T-helper 1 cell treated with Interleukin-12 subunit alpha and Interleukin-12 subunit beta and Interleukin-4 antibody, amounts not matched to agents 30 μg/mL and 1 μg/mL, for 36 hours (primary cell): ENCODE measurements around the gene DUSP3.
A peak's percentile ranks its signal among the peaks of the same experiment; 100 is the strongest.

Source experiments
- H3K27ac Mint-ChIP-seq: one replicate; pipeline ENCODE4 v1.8.0; 2021; ENCODE audit warnings: mild to moderate bottlenecking, mixed read lengths
- H3K27me3 Mint-ChIP-seq: one replicate; pipeline ENCODE4 v1.8.0; 2021; ENCODE audit warnings: low read depth, mixed read lengths
- H3K36me3 Mint-ChIP-seq: one replicate; pipeline ENCODE4 v1.8.0; 2021; ENCODE audit warnings: low read depth, mixed read lengths
- H3K4me1 Mint-ChIP-seq: one replicate; pipeline ENCODE4 v1.8.0; 2021; ENCODE audit warnings: low read depth, mixed read lengths
- H3K4me3 Mint-ChIP-seq: one replicate; pipeline ENCODE4 v1.8.0; 2021; ENCODE audit warnings: mild to moderate bottlenecking, moderate library complexity, mixed read lengths
- H3K9me3 Mint-ChIP-seq: one replicate; pipeline ENCODE4 v1.8.0; 2021; ENCODE audit warnings: mixed read lengths

Gene DUSP3

DNA sequence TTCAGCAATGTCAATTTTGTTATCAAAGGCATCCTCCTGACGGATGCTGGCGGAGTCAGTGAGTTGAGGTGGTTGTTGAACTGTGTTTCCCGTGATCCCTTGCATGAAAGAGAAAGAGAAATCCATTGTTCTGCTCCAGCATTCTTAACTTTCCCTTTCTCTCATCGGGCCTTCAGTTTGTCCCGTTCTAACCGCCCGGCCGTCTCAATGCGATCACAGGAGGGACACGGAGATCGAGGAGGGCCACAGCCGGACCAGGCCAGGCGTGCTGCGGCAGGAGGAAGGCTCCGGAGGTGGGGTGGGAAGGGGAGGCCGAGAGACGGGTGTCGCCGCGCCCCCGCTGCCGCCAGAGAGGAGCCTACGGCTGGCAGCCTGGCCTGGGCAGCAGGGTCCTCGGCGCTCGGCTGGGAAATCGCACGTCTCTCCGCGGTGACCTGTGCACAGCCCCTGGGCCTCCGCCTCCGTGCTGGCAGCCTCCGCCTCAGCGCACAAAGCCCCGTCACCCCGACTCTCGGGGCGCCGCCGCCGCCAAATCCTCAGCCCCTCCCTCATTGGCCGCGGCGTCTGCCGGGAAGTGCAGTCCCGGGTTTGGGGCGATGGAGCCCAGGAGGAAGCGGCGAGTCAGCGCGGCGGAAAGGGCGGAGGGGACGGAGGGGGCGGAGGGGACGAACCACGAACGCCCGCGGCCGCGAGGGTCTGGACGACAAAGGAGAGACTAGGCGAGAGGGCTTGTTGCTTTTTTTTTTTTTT is 58.3 kb downstream of the DUSP3 start:
- H3K27ac Mint-ChIP-seq = peak overlapping the region; percentile 99
- H3K9me3 Mint-ChIP-seq = no peaks in the 10 kb centered on the region
- peaks cover 2% of the 10 kb centered on the region for H3K36me3 Mint-ChIP-seq
- H3K27me3 Mint-ChIP-seq = peaks cover 31% of the 10 kb centered on the region
- H3K4me3 Mint-ChIP-seq = peak overlapping the region; percentile 94
- peaks cover 10% of the 10 kb centered on the region for H3K4me1 Mint-ChIP-seq

GRCh38 chr17:43719578-43719977 is 59.2 kb downstream of the DUSP3 start:
- Mint-ChIP-seq H3K36me3 (peaks cover 3% of the 10 kb centered on the region), H3K27ac (peak overlapping the region; percentile 99), H3K4me3 (peak overlapping the region; percentile 94), H3K4me1 (peaks cover 12% of the 10 kb centered on the region), H3K27me3 (peaks cover 39% of the 10 kb centered on the region), H3K9me3 (no peaks in the 10 kb centered on the region)

DNA sequence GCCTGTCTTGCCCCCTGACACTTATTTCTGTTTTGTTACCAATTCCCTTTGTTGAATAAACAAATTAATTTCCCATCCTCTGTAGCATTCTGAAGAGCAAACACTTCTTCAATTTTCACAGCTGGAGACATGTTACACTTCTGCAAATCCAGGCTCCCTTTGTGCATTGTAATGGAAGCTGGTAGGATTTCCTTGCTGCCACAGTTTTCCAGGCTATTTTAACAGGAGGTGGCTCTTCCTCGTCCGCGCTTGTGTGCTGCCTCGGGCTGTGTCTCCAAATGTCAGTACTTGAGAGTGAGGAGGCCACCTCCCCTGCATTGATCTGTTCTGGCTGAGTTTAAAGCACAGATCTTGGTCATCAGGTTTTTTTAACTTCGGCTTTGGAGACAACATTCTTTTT is 60.2 kb downstream of the DUSP3 start:
- Mint-ChIP-seq H3K4me1 (peaks cover 19% of the 10 kb centered on the region), H3K36me3 (peaks cover 6% of the 10 kb centered on the region), H3K4me3 (no peak overlapping the region), H3K27ac (no peak overlapping the region), H3K9me3 (no peaks in the 10 kb centered on the region), H3K27me3 (peaks cover 46% of the 10 kb centered on the region)

DNA sequence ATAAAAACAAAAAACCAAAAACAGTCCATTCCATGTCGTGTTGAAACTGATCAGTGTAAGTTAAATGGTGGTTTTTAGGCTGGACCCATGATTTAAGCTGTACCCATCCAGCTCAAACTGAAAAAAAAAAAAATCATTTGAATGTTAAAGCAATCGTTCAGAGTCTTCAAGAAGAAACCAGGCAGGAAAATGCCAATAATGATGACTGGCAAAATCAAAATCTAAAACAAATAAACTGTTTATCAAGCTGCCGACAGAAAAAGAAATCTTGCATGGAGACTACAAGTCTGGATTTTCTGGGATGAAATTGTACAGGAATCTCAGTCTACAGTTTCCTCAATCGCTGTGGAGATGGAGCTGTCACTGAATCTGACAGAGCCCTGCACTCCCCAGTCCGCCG is 60.9 kb downstream of the DUSP3 start:
- Mint-ChIP-seq H3K27ac (no peak overlapping the region), H3K4me3 (no peak overlapping the region), H3K9me3 (no peaks in the 10 kb centered on the region), H3K4me1 (peaks cover 24% of the 10 kb centered on the region), H3K36me3 (peaks cover 6% of the 10 kb centered on the region), H3K27me3 (peaks cover 51% of the 10 kb centered on the region)
